Gastrocnemius medialis (tissue), 4 donors: ENCODE measurements around the gene ZNF529. TPM values are rescaled to one million over a fixed set of nuclear protein-coding genes. Genes with fewer than 3 reads are reported as not detected.

Source experiments
- ATAC-seq, 2 donors: fragments of 150-250 bp; one replicate each; pipeline ENCODE4 v1.9.1; 2016
- DNase-seq, 2 donors: peaks; one replicate each; pipeline ENCODE4 v3.0.0-alpha.2; 2019
- H3K27ac ChIP-seq, 4 donors: fragments of 200-600 bp; sonication (generic); 1 replicate in 1 of 4; 2 replicates in 3 of 4; pipeline ENCODE4 v1.5.1; 2016 to 2018; ENCODE audit warnings: mild to moderate bottlenecking in 2 of 4, moderate library complexity in 1 of 4
- H3K27me3 ChIP-seq, 3 donors: fragments of 200-600 bp; sonication (generic) in 2 of 3; 1 replicate in 1 of 3; 2 replicates in 2 of 3; pipeline versions ENCODE4 v1.5.1 to v1.6.0; 2016 to 2019; ENCODE audit warnings: mild to moderate bottlenecking in 1 of 3, moderate library complexity in 1 of 3
- H3K36me3 ChIP-seq, 2 donors: fragments of 200-600 bp; sonication (generic) in 1 of 2; one replicate each; pipeline ENCODE4 v1.5.1; 2017 to 2018
- H3K4me1 ChIP-seq, 2 donors: fragments of 200-600 bp; sonication (generic) in 1 of 2; one replicate each; pipeline ENCODE4 v1.5.1; 2016 to 2017; ENCODE audit warnings: mild to moderate bottlenecking in 2 of 2
- H3K4me3 ChIP-seq, 4 donors: fragments of 200-600 bp; sonication (generic) in 3 of 4; 1 replicate in 1 of 4; 2 replicates in 3 of 4; pipeline ENCODE4 v1.5.1; 2016 to 2019; ENCODE audit warnings: mild to moderate bottlenecking in 2 of 4
- H3K9me3 ChIP-seq, 3 donors: fragments of 200-600 bp; sonication (generic) in 2 of 3; 1 replicate in 1 of 3; 2 replicates in 2 of 3; pipeline ENCODE4 v1.5.1; 2016 to 2019
- CTCF ChIP-seq, 5 experiments: fragments of 450-650 bp in 3 of 5; fragments of 200-600 bp in 2 of 5; sonication (generic) in 2 of 5; IDR thresholded peaks in 4 of 5; conservative IDR thresholded peaks in 1 of 5; 1 replicate in 4 of 5; 2 replicates in 1 of 5; pipeline ENCODE4 v1.5.1; 2016 to 2019; ENCODE audit warnings: antibody characterized with exemption in 5 of 5, mild to moderate bottlenecking in 3 of 5, moderate library complexity in 3 of 5
- POLR2A ChIP-seq, 2 donors: fragments of 450-650 bp; IDR thresholded peaks; one replicate each; pipeline ENCODE4 v1.6.1; 2017; ENCODE audit warnings: antibody characterized with exemption in 2 of 2, mild to moderate bottlenecking in 2 of 2, moderate library complexity in 2 of 2
- in situ Hi-C, 4 donors: fragments of 200-750 bp; cut with MboI; loops; one replicate each; pipeline versions ENCODE4 v1.15.0 to v1.8.0; 2017; ENCODE audit warnings: low sequenced_read_pairs in 4 of 4
- intact Hi-C: fragments of 100-400 bp; cut with DNase I; formaldehyde crosslinking; loops from one replicate; pipeline ENCODE4 v1.15.1; 2023; ENCODE audit warnings: low total_unique reads
- total RNA-seq, 4 donors: library from RNA; depleted of rRNA; stranded (reverse); fragments of >200 nt; gene quantifications; one replicate each; pipeline versions ENCODE4 v1.1.0 to v1.2.3, GENCODE V29; 2016

The ZNF529 gene
- total RNA-seq, 4 donors from 2014 or later: 4.1 to 6.6 (median 5.4) TPM

GRCh38 chr19:36514012-36514612, 59.0 kb downstream of the ZNF529 start:
- Histone ChIP-seq H3K36me3 (peaks cover 22 to 82% of the 10 kb centered on the region in 2 donors), H3K9me3 (peaks cover 17 to 72% (median 55%) of the 10 kb centered on the region in 3 donors), H3K4me3 (peak overlapping the region in 1 of 4 donors; percentile 17), H3K27me3 (no peaks in the 10 kb centered on the region), H3K4me1 (no peaks in the 10 kb centered on the region), H3K27ac (no peak overlapping the region)
- TF ChIP-seq CTCF (IDR thresholded peaks at IDR 0.05 in 4 of 5, conservative IDR thresholded peaks at IDR 0.05 in 1 of 5) (no peak), POLR2A (IDR thresholded peaks at IDR 0.05) (no peak)
- ATAC-seq: no peak
- no peak for DNase-seq
- in situ Hi-C loops: no loop called here
- intact Hi-C loops: no loop called here

DNA sequence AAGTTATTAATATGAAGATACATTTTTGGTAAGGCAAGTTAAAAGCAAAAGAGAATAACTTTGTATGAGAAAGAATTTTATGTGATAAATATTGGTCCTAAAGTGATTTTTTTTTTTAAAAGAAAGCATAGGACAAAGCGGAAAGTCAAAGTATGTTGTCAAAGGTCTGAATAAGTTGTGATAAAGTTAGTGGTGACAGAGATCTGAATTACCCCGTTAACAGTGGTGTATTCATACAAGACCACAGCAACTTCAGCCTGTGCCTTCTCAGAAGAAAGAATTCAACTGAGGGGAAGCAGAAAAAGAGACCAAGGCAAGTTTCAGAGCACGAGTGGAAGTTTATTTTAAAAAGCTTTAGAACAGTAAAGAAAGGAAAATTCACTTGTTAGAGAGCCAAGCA, 64.8 kb downstream of the ZNF529 start:
- Histone ChIP-seq H3K27me3 (no peaks in the 10 kb centered on the region), H3K27ac (no peak overlapping the region), H3K4me1 (no peaks in the 10 kb centered on the region), H3K4me3 (no peak overlapping the region), H3K36me3 (peaks cover 0 to 24% of the 10 kb centered on the region in 2 donors), H3K9me3 (peaks cover 7 to 38% (median 9%) of the 10 kb centered on the region in 3 donors)
- no peak for DNase-seq
- ATAC-seq: no peak
- in situ Hi-C loops: no loop called here
- intact Hi-C loops: no loop called here
- no peak for TF ChIP-seq POLR2A (IDR thresholded peaks at IDR 0.05)
- TF ChIP-seq CTCF (IDR thresholded peaks at IDR 0.05 in 4 of 5, conservative IDR thresholded peaks at IDR 0.05 in 1 of 5): no peak

- Histone ChIP-seq H3K27me3 (no peaks in the 10 kb centered on the region), H3K4me1 (no peaks in the 10 kb centered on the region), H3K4me3 (peak overlapping the region in 1 of 4 donors; percentile 6), H3K9me3 (peaks cover 0 to 25% (median 8%) of the 10 kb centered on the region in 3 donors), H3K27ac (no peak overlapping the region), H3K36me3 (no peaks in the 10 kb centered on the region)
- intact Hi-C loops (no loop called here), in situ Hi-C loops (no loop called here)
- DNase-seq: no peak
- no peak for ATAC-seq
- TF ChIP-seq CTCF (IDR thresholded peaks at IDR 0.05 in 4 of 5, conservative IDR thresholded peaks at IDR 0.05 in 1 of 5) (no peak), POLR2A (IDR thresholded peaks at IDR 0.05) (no peak)
Observed at GRCh38 chr19:36501973-36502372, 71.1 kb downstream of the ZNF529 start.

DNA sequence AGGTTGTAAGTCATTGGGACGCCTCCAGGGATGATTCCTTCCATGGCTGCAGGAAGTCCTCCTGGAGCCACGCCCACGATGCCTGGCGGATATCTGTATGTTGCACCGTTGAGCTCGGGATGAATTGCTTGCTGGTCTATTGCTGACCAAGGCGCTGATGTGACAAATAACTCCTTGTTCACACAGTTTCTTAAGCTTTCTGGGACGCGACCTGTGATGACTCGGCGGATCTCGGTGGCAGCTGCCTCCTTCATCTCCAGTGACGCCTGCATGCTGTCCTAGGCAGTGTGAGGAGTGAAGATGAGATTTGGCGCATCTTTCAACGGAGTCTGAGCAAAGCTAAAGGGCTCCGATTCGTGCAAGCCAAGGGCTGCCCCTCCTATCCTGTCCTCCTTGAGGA, 76.1 kb downstream of the ZNF529 start:
- Histone ChIP-seq H3K36me3 (no peaks in the 10 kb centered on the region), H3K27me3 (no peaks in the 10 kb centered on the region), H3K9me3 (peaks cover 0 to 11% (median 5%) of the 10 kb centered on the region in 3 donors), H3K4me1 (no peaks in the 10 kb centered on the region), H3K4me3 (no peak overlapping the region), H3K27ac (no peak overlapping the region)
- in situ Hi-C loops (no loop called here), intact Hi-C loops (no loop called here)
- ATAC-seq: no peak
- DNase-seq: no peak
- TF ChIP-seq CTCF (IDR thresholded peaks at IDR 0.05 in 4 of 5, conservative IDR thresholded peaks at IDR 0.05 in 1 of 5) (no peak), POLR2A (IDR thresholded peaks at IDR 0.05) (no peak)

Other genes starting within 250 kb of the ZNF529 start
- 1 to 10 TPM in 1 of 4 donors, under 1 TPM in 3; 0.67 to 1.9 (median 0.74) TPM for gene ZFP14, start 194.1 kb downstream of the ZNF529 start, total RNA-seq
- gene ZFP82, start 154.6 kb downstream of the ZNF529 start, total RNA-seq: under 1 TPM; 0.10 to 0.98 (median 0.92) TPM
- 1 to 10 TPM; 4.1 to 8.3 (median 5.9) TPM for gene ZNF566, start 83.7 kb downstream of the ZNF529 start, total RNA-seq
- 10 to 100 TPM in 1 of 4 donors, 1 to 10 TPM in 3; 1.3 to 16.3 (median 3.2) TPM for gene ZNF260, start 45.0 kb downstream of the ZNF529 start, total RNA-seq
- 1 to 10 TPM in 2 of 4 donors, under 1 TPM in 2; 0.16 to 9.0 (median 1.9) TPM for gene ZNF382, start 32.0 kb upstream of the ZNF529 start, total RNA-seq
- gene ZNF461, start 93.5 kb upstream of the ZNF529 start, total RNA-seq: 1 to 10 TPM; 1.0 to 4.5 (median 2.6) TPM
- gene ZNF567, start 114.3 kb upstream of the ZNF529 start, total RNA-seq: 1 to 10 TPM; 1.1 to 3.5 (median 1.9) TPM
- under 1 TPM; 0.24 to 0.55 (median 0.42) TPM for gene ZNF850, start 199.5 kb upstream of the ZNF529 start, total RNA-seq